ENCODE data around the gene C20orf141.

DNA sequence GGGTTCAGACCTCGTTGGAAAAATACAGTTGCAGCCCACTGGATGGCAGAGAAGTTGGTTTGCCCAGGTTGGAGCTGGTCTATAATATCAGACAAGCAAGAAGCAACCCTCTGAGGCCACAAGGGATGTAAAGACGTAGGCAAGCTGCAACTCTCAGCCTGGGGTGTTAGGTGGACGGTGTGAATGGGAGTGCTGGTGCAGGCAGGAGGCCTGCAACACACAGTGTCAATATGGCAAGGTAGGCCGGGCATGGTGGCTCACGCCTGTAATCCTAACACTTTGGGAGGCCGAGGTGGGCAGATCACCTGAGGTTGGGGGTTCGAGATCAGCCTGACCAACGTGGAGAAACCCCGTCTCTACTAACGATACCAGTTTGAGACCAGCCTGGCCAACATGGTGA lies 36.3 kb downstream of the C20orf141 start:
- TF ChIP-seq, protein P1, sequence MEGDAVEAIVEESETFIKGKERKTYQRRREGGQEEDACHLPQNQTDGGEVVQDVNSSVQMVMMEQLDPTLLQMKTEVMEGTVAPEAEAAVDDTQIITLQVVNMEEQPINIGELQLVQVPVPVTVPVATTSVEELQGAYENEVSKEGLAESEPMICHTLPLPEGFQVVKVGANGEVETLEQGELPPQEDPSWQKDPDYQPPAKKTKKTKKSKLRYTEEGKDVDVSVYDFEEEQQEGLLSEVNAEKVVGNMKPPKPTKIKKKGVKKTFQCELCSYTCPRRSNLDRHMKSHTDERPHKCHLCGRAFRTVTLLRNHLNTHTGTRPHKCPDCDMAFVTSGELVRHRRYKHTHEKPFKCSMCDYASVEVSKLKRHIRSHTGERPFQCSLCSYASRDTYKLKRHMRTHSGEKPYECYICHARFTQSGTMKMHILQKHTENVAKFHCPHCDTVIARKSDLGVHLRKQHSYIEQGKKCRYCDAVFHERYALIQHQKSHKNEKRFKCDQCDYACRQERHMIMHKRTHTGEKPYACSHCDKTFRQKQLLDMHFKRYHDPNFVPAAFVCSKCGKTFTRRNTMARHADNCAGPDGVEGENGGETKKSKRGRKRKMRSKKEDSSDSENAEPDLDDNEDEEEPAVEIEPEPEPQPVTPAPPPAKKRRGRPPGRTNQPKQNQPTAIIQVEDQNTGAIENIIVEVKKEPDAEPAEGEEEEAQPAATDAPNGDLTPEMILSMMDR (IDR thresholded peaks at IDR 0.05): no peak
- no peak for TF ChIP-seq POLR2A (IDR thresholded peaks at IDR 0.05)
- TF ChIP-seq POLR2AphosphoS5 (IDR thresholded peaks at IDR 0.05): no peak
